ENCODE measurements around the gene POU2F1.
A peak's percentile ranks its signal among the peaks of the same experiment; 100 is the strongest.
"Not testable (repeated sequence)": the region's sequence is repeated elsewhere in the genome, so short reads cannot be mapped to it uniquely, and the experiment has no call there.

The POU2F1 gene

DNA sequence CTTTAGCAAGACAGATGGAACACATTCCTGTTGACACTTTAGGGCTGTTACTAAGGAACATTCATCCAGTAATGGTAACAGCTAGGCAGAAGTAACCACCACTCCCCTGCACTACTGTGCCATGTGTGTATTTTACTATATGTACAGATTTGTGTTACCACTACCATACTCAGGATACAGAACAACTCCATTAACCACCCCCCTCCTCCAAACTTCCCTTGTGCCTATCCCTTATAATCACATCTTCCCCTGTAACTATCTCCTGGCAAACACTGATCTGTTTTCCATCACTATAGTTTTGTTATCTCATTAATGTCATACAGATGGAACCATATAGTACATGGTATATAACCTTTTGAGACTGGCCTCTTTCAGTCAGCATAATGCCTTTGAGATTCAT, 3.9 kb upstream of the POU2F1 start:
- H3K27ac Mint-ChIP-seq: no peak overlapping the region
- H3K4me3 Mint-ChIP-seq: no peak overlapping the region
- H3K27me3 Mint-ChIP-seq: peaks cover 5% of the 10 kb centered on the region
- H3K9me3 Mint-ChIP-seq: no peaks in the 10 kb centered on the region
- H3K36me3 Mint-ChIP-seq (ENCODE audit: low read depth): no peaks in the 10 kb centered on the region
- peaks cover 19% of the 10 kb centered on the region for H3K4me1 Mint-ChIP-seq (ENCODE audit: low read depth)

DNA sequence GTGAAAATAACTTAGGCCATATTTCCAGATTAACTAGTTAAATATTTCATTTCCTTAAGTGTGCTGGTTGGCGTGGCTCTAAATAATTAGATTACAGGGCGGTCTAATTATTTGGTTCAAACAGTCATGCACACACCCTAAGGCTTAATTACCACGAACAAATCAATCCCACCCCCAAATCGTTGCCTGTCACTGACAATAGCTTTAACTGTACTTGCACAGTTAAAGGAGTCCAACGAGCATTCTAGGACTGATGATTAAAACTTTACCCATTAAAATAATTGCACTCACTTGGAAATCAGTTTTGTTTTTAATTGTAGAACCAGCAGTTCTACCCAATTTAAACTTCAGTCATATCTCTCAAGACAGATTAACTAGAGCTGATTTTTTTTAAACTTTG, 1.5 kb upstream of the POU2F1 start:
- no peaks in the 10 kb centered on the region for H3K27me3 Mint-ChIP-seq
- peak overlapping the region; percentile 95 for H3K4me3 Mint-ChIP-seq
- peak overlapping the region; percentile 99 for H3K27ac Mint-ChIP-seq
- no peaks in the 10 kb centered on the region for H3K9me3 Mint-ChIP-seq
- no peaks in the 10 kb centered on the region for H3K36me3 Mint-ChIP-seq (ENCODE audit: low read depth)
- peaks cover 41% of the 10 kb centered on the region for H3K4me1 Mint-ChIP-seq (ENCODE audit: low read depth)

DNA sequence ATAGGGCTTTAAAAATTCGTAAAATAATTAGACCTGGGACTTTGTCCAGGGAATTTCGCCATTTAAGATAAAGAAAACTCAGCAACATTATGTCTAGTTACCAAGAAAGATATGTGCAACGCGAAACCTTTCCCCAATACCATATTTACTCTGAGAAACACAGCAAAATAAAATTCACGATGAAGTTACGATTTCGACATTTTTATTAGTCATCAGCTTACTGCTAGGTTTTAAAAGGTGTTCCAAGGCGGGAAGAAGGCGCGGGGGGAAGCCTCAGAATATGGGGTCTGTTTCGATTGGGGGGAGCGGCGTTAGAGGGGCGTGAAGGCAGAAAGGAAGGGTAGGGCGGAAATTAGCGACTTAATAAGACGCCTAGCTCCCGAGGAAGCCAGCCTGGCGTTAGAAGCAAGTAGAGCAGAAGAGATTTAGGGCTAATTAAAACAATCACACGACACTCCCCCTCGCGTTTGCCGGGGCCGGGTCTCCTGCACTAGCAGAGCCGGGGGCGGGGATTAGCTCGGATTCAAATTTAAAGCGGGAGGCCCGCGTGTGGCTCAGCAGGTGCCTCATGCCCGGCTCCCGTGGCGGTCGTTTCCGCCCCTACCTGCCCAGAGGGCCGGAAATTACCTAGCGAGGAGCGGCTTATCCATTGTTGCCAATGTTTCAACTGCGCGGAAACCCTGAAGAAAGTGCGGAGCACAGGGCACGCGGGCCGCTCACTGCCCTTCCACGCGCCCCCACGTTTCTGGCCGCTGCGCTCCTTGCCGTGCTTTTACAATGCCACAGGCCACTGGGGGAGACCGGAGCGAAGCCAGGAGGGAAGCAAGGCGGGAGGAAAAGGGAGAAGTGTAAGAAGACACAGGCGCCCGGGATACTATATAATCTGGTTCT, 795 bp upstream of the POU2F1 start:
- Mint-ChIP-seq H3K4me3 (peak overlapping the region; percentile 95), H3K27me3 (no peaks in the 10 kb centered on the region), H3K9me3 (no peaks in the 10 kb centered on the region), H3K4me1 (ENCODE audit: low read depth) (peaks cover 42% of the 10 kb centered on the region), H3K27ac (peak overlapping the region; percentile 99), H3K36me3 (ENCODE audit: low read depth) (no peaks in the 10 kb centered on the region)

DNA sequence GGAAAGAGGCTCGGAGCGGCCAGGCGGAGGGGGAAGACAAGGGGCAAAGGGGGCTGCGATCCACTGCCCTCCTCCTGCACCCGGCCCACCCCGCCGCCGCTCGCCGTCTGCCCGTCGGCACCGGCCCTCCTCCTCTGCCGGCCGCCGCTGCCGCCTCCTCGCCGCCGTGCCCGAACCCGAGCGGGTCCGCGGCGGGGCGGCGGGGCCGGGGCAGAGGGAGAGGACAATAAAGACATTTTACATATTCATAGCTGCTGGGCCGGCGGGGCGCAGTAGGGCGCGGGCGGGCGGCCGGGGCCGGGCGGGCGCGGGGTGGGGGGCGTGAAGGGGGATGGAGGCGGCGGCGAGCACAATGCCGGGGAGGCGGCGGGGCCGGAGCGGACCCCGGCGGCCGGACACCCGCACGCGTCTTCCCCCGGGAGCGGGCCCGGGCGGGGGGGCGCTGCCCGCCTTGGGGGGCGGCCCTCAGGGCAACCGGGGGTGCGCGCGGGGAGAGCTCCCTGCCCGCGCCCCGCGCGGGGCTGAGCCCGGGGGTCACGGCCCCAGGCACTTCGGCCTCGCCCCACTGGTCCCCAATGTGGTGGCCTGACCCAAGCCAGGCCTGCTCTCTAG, 546 bp downstream of the POU2F1 start:
- Mint-ChIP-seq H3K4me1 (ENCODE audit: low read depth) (peaks cover 56% of the 10 kb centered on the region), H3K27me3 (no peaks in the 10 kb centered on the region), H3K27ac (no peak overlapping the region), H3K4me3 (peak overlapping the region; percentile 95), H3K9me3 (no peaks in the 10 kb centered on the region), H3K36me3 (ENCODE audit: low read depth) (no peaks in the 10 kb centered on the region)

DNA sequence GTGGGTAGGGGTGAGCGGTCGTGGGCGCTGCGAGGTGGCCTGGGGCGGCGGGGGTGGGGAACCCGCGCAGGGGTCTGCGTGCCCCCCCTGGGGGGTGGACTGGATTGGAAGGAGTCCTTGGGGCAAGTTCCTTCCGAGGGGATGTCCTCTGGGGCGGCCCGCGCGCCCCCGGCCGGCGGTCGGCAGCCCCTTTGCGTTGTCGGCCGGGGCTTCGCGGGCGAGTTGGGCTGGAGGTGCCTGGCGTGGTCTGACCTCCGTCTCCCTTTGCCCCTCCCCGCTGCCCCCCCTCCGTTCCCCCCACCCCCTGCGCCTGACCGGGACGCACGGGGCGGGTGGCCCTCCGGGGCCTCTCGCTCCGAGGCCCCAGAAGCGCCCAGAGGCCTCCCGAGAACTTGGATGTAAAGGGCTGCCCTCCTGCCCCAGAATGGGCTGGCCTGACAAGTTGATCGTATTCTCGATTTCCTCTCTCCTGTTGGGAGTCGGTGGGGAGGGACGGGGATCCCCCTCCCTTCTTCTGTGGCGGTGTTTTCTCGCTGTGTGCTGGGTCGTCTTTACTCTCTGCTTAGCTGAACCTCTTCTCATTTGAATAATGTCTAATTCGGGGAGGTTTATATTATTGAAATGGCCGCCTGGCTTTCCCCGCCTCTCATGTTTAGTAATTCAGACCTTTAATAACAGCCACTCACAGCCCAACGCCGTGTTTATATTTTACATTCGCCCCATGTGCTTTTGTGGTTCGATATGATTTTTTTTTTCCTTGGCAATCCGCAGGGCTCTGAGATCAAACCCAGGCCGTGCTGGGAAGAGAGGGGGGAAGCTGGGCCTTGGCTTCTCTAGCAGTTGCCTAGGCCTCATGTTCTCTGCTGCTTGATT, 1.3 kb downstream of the POU2F1 start:
- peak overlapping the region; percentile 98 for H3K27ac Mint-ChIP-seq
- no peaks in the 10 kb centered on the region for H3K36me3 Mint-ChIP-seq (ENCODE audit: low read depth)
- H3K4me1 Mint-ChIP-seq (ENCODE audit: low read depth): peaks cover 60% of the 10 kb centered on the region
- no peaks in the 10 kb centered on the region for H3K27me3 Mint-ChIP-seq
- H3K4me3 Mint-ChIP-seq: peak overlapping the region; percentile 95
- H3K9me3 Mint-ChIP-seq: no peaks in the 10 kb centered on the region

DNA sequence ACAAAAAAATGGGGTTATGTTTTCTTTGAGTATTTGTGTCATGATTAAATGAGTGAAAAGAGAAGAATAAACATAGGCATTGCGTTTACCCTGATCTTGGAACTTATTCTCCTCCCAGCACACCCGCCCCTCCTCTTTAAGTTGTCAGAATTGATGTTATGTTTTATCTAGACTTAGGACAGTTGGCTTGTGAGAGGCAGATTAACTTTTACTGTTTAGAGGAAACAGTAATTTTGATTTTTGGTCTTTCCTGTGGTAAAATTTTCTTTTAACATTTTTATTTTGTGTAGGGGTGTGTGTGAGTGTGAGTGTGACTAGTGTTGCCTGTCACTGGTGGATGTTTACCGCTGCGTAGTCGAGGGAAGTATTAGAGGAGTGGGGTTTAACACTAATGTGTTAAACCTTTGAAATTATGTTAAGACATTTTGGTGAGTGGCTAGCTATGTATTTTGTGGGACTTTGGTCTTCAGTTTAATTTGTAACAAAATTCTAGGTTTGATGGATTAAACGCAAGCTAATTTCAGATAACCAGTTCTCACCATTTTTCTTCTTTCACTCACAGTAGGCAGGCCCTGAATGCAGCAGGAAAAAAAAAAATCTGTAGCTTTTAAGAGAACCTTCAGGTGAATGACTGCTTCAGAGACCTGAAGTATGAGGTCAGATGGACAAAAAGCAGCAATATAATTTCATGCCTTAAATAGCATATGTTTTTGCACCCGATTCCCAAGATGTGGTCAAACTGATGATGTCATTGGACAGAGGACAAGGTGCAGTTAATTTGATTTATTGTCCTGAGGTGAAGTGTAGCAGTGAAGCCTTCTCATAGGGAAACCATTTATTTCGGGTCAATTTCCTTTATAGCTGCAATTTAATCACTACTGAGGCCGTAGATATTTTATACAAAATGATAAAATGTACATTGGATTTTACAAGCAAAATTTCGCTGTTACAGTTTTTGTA, 2.7 kb downstream of the POU2F1 start:
- peaks cover 60% of the 10 kb centered on the region for H3K4me1 Mint-ChIP-seq (ENCODE audit: low read depth)
- no peaks in the 10 kb centered on the region for H3K27me3 Mint-ChIP-seq
- no peaks in the 10 kb centered on the region for H3K9me3 Mint-ChIP-seq
- H3K27ac Mint-ChIP-seq: peak overlapping the region; percentile 98
- no peaks in the 10 kb centered on the region for H3K36me3 Mint-ChIP-seq (ENCODE audit: low read depth)
- peak overlapping the region; percentile 95 for H3K4me3 Mint-ChIP-seq

DNA sequence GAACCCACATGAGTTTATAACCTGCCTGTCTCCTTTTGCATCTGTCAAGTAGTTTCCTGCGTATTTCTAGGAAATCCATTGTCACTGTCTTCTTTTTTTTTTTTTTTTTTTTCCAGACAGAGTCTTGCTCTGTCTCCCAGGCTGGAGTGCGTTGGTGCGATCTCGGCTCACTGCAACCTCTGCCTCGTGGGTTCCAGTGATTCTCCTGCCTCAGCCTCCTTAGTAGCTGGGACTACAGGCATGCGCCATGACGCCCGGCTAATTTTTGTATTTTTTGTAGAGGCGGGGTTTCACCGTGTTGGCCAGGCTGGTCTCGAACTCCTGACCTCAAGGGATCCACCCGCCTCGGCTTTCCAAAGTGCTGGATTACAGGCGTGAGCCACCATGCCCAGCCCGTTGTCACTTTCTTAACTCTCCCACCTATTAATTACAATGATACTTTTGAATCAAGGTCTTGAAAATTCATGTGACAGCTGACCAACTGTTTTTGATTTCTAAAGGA, 4.1 kb downstream of the POU2F1 start:
- H3K27me3 Mint-ChIP-seq; H3K27ac Mint-ChIP-seq; H3K36me3 Mint-ChIP-seq (ENCODE audit: low read depth); H3K9me3 Mint-ChIP-seq; H3K4me3 Mint-ChIP-seq: not testable (repeated sequence)
- peaks cover 60% of the 10 kb centered on the region for H3K4me1 Mint-ChIP-seq (ENCODE audit: low read depth)

DNA sequence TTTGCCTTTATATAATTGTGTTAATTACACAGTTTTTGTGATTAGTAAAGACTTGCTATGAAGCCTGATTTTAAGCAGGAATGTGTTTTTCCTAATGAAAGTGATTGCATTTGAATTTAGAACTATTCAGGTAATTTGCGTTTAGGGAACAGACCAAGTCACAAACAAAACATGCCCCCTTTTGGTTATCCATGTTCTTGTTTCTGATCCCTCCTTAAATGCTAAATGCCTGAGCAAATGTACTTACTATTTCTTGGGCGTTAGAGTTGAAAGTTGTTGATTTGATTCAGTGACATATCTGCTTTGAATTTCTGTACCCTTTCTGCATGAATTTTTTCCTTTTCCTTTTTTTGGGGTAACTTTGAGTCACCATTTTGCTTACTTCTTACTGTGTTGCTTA, 5.2 kb downstream of the POU2F1 start:
- H3K4me1 Mint-ChIP-seq (ENCODE audit: low read depth): peaks cover 57% of the 10 kb centered on the region
- no peaks in the 10 kb centered on the region for H3K36me3 Mint-ChIP-seq (ENCODE audit: low read depth)
- no peak overlapping the region for H3K27ac Mint-ChIP-seq
- no peak overlapping the region for H3K4me3 Mint-ChIP-seq
- no peaks in the 10 kb centered on the region for H3K27me3 Mint-ChIP-seq
- H3K9me3 Mint-ChIP-seq: no peaks in the 10 kb centered on the region

DNA sequence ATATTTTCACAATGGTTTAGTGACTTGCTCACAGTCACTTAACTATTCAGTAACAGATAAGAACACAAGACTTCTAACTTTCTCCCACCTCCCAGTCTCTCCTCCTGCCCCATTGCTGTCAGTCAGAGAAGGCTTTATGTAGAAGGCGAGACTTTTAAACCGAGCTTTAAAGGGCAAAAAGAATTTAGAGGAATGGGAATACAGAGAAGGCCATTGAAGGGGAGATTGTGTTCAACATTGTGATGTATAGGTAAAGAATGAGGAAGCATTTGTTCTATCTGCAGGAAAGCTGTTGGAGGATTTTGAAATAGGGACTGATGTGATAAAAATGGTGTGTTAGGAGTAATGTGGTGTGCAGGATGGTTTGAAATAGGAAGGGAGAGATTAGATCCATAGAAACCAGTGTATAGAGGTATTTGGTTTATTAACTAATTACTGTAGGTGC, 7.3 kb downstream of the POU2F1 start:
- Mint-ChIP-seq H3K27ac (no peak overlapping the region), H3K4me1 (ENCODE audit: low read depth) (peaks cover 48% of the 10 kb centered on the region), H3K27me3 (no peaks in the 10 kb centered on the region), H3K4me3 (no peak overlapping the region), H3K36me3 (ENCODE audit: low read depth) (no peaks in the 10 kb centered on the region), H3K9me3 (no peaks in the 10 kb centered on the region)

DNA sequence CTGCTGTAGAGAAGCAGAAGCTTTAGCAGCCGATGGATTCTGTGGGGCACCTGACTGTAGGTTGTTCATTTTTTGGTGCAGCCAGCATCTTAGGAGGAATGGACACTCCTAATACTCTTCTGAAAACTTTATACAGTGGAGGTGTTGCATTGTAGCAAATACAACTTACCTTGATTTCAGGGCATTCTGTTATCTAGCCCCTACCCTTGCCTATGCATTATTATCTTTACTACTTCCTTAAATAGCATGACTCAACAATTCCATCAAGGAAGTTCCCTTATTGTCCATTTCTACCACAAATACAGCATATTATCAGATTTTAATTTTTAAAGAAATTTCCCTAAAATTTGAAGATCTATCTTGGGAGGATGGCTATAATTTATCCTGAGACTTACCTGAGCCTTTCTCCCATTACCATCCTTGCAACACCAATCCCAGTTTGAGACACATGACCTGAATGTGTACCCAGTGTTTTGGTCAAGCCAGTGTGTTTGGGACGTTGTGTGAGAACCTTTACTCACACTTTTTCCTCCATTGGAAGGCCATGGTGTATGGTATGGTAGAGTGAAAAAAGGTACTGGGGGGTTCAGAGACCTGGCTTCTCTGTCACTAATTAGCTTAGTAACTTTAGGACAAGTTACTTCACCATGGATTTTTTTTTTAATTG, 9.2 kb downstream of the POU2F1 start:
- H3K36me3 Mint-ChIP-seq (ENCODE audit: low read depth): no peaks in the 10 kb centered on the region
- peaks cover 35% of the 10 kb centered on the region for H3K4me1 Mint-ChIP-seq (ENCODE audit: low read depth)
- no peaks in the 10 kb centered on the region for H3K27me3 Mint-ChIP-seq
- H3K4me3 Mint-ChIP-seq: no peak overlapping the region
- no peak overlapping the region for H3K27ac Mint-ChIP-seq
- H3K9me3 Mint-ChIP-seq: no peaks in the 10 kb centered on the region

DNA sequence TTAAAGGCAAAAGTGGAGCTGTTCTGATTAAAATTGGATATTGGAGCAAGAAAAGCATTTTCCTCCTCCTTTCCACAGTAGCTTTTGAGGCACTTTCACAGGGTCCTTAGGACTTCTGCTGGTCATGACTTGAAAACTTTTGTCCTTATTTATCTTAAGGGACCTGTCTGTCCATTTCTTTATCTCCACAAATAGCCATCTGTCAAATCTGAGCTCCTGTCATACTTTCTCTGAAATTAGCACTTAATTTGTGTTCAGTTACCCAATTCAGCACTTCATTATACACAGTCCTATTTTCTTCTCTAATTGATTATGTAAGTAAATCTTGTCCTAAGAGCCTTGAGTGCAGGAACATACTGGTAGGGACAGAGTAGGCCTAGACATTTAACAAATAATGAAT, 9.8 kb downstream of the POU2F1 start:
- Mint-ChIP-seq H3K4me3 (no peak overlapping the region), H3K36me3 (ENCODE audit: low read depth) (no peaks in the 10 kb centered on the region)

DNA sequence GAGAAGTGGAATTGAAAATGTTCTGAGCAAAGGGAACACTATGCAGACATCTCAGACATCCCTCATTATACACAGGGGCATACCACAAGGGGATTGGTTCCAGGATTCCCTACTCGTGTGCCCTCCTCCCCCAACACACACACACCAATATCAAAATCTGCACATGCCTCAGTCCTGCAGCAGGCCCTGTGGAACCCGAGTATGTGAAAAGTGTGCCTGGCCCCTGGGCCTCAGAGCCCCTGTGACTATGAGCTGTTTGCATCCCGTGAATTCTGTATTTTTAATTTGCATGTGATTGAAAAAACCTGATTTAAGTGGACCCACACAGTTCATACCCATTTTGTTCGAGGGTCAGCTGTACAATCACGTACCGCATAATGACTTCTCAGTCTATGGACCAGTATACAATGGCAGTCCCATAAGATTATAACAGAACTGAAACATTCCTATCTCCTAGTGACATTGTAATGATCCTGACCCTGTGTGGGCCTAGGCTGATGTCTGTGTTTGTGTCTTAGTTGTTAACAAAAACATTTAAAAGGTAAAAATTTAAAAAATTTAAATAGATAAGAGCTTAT, 11.3 kb downstream of the POU2F1 start:
- H3K4me1 Mint-ChIP-seq (ENCODE audit: low read depth): peaks cover 23% of the 10 kb centered on the region
- H3K4me3 Mint-ChIP-seq: no peak overlapping the region
- no peaks in the 10 kb centered on the region for H3K27me3 Mint-ChIP-seq

More for the DNA sequence above, 9.8 kb downstream of the POU2F1 start:
- H3K27me3 Mint-ChIP-seq: no peaks in the 10 kb centered on the region
- H3K9me3 Mint-ChIP-seq: no peaks in the 10 kb centered on the region
- peaks cover 35% of the 10 kb centered on the region for H3K4me1 Mint-ChIP-seq (ENCODE audit: low read depth)
- no peak overlapping the region for H3K27ac Mint-ChIP-seq

DNA sequence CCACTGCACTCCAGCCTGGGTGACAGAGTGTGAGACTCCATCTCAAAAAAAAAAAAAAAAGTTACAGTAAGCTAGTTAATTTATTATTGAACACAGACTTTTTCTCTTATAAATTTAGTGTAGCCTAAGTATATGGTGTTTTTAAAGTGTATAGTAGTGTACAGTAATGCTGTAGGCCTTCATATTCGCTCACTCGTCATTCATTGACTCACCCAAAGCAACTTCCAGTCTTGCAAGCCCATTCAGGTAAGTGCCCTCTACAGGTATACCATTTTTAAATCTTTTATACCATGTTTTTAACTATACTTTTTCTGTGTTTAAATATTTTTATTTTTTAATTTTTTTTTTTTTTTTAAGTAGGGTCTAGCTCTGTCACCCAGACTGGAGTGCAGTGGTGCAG, 12.1 kb downstream of the POU2F1 start:
- Mint-ChIP-seq H3K4me3 (no peak overlapping the region), H3K27me3 (no peaks in the 10 kb centered on the region), H3K27ac (no peak overlapping the region), H3K4me1 (ENCODE audit: low read depth) (peaks cover 23% of the 10 kb centered on the region), H3K36me3 (ENCODE audit: low read depth) (no peaks in the 10 kb centered on the region), H3K9me3 (no peaks in the 10 kb centered on the region)

More for the DNA sequence above, 11.3 kb downstream of the POU2F1 start:
- Mint-ChIP-seq H3K27ac (no peak overlapping the region), H3K36me3 (ENCODE audit: low read depth) (no peaks in the 10 kb centered on the region), H3K9me3 (no peaks in the 10 kb centered on the region)
